GM19324 (cell line): ENCODE data around the gene ZNF451.
"Not testable (repeated sequence)": the region's sequence is repeated elsewhere in the genome, so short reads cannot be mapped to it uniquely, and the experiment has no call there.

ENCODE experiments used
- ATAC-seq: cut with Tn5 transposase; IDR thresholded peaks from one replicate; pipeline ENCODE4 v1.9.1; 2021; ENCODE audit warnings: mild to moderate bottlenecking, moderate library complexity; ENCODE audit not compliant: unreplicated experiment, low FRiP score

The ZNF451 gene, protein sequence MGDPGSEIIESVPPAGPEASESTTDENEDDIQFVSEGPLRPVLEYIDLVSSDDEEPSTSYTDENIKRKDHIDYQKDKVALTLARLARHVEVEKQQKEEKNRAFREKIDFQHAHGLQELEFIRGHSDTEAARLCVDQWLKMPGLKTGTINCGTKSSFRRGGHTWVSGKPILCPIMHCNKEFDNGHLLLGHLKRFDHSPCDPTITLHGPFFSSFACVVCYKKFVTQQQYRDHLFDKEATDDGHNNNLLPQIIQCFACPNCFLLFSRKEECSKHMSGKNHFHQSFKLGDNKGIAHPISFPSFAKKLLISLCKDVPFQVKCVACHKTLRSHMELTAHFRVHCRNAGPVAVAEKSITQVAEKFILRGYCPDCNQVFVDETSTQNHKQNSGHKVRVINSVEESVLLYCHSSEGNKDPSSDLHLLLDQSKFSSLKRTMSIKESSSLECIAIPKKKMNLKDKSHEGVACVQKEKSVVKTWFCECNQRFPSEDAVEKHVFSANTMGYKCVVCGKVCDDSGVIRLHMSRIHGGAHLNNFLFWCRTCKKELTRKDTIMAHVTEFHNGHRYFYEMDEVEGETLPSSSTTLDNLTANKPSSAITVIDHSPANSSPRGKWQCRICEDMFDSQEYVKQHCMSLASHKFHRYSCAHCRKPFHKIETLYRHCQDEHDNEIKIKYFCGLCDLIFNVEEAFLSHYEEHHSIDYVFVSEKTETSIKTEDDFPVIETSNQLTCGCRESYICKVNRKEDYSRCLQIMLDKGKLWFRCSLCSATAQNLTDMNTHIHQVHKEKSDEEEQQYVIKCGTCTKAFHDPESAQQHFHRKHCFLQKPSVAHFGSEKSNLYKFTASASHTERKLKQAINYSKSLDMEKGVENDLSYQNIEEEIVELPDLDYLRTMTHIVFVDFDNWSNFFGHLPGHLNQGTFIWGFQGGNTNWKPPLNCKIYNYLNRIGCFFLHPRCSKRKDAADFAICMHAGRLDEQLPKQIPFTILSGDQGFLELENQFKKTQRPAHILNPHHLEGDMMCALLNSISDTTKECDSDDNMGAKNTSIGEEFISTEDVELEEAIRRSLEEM

DNA sequence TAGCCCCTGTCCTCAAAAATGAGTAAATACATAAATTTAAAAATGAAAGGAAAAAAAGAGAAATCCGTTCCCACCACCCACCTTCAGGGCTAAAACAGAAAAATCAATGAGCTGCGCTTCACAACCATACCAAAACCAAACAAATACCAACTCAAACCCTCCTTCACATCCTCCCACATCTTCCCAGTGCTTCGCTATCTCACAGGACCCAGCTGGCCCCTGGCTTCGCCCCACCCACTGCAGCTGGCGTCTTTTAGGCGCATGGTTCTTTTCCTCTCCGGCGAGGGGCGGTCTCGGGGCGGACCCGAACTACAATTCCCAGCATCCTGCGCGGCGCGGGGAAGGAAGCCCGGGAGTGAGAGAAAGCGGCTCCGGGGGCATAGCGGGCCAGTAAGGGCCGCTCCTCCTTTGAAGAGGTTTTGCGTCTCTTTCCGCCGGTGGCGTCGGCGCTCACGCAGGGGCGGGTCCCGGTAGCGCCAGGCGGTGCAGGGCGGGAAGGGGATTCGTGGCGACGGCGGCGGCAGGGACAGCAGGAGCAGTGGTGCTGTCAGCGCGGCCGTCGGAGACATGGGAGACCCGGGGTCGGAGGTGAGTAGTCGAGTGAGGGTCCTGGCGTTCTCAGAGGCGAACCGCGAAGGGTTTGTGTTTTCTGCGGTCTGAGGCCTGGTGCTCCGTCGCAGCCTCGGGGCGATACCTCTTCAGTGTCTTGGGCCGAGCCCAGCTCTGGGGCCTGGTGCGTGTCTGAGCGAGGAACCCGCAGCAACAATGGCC, at the start of gene ZNF451:
ZNF451 (plus strand) TSS at position 502 of the 771 bp plus-strand sequence; CDS start at position 568, 66 bp downstream.
- peak; percentile 94 for ATAC-seq

DNA sequence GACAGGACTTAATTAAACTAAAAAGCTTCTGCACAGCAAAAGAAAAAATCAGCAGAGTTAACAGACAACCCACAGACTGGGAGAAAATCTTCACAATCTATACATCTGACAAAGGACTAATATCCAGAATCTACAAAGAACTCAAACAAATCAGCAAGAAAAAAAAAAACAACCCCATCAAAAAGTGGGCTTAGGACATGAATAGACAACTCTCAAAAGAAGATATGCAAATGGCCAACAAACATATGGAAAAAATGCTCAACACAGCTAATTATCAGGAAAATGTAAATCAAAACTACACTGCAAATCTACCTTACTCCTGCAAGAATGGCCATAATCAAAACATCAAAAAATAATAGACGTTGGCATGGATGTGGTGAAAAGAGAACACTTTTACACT, 45.9 kb upstream of the ZNF451 start:
- not testable (repeated sequence) for ATAC-seq

DNA sequence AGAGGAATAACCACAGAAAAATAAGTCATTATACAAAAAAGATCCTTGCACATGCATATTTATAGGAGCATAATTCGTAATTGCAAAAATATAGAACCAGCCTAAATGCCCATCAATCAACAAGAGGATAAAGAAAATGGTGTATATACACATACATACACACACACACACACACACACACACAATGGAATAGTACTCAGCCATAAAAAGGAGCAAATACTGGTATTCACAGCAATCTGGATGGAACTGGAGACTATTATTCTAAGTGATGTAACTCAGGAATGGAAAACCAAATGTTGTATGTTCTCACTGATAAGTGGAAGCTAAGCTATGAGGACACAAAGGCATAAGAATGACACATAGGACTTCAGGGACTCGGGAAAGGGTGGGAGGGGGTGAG, 45.4 kb upstream of the ZNF451 start:
- ATAC-seq, result no peak

DNA sequence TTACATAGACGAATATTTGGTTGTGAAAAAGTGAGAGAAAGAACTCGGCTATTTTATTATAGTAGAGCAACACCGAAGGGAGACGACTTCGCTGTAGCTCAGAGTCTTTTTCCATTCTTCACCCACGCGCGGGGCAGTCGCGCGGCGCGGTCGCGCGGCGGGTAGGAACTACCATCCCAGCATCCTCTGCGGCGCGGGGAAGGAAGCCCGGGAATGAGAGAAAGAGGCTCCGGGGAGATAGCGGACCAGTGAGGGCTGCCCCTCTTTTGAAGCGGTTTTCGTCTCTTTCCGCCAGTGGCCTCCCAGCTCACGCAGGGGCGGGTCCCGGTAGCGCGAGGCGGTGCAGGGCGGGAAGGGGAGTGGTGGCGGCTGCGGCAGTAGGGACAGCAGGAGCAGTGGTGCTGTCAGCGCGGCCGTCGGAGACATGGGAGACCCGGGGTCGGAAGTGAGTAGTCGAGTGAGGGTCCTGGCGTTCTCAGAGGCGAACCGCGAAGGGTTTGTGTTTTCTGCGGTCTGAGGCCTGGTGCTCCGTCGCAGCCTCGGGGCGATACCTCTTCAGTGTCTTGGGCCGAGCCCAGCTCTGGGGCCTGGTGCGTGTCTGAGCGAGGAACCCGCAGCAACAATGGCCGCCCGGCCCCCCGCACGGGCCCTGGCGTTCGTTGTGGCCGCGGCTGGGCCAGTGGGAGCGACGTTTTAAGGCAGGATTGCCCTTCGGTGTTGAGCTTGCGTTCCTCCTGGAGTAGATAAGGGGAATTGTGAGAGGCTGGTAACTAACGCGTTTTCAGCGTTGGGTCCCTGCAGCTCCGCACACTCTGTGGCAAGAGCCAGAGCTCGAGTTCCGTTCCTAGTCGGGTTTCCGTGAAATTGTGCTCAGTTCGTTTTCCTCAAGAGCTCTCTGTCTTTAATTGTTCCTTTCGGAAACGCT, 43.4 kb upstream of the ZNF451 start, which contains the start of gene KIAA1586:
KIAA1586 (plus strand) TSS at position 362 of the 925 bp plus-strand sequence; CDS start at position 425, 63 bp downstream.
- ATAC-seq, result peak; percentile 93

DNA sequence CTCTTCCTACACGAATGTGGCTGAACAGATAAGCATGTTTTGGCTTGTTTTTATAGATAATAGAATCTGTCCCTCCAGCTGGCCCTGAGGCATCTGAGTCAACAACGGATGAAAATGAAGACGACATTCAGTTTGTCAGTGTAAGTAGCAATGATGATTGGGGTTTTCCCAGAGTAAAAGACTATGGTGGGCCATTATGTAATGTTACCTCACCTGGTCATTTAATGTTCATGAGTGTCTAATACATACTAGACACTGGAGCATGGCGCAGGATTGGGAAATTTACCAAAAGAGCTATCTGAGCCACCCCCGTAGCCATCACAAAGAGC, 42.8 kb upstream of the ZNF451 start:
- peak; percentile 14 for ATAC-seq

DNA sequence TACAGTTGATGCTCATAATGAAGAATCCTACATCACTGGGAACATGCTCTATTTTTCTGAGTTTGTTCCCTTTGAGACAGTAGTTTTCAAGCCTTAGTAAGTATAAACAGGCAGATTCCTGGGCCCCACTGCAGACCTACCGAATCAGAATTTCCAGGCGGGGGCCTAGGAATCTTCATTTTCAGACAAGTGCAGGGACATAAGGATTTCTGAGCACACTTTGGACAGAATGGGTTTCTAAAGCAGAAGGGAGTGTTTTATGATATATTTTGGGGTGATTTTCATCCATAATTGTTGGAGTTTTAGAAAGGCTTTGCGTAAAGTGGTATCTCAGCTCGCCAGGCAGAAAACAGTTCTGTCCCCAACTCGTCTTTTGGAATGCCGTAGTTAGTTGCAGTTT, 42.1 kb upstream of the ZNF451 start:
- ATAC-seq, result not testable (repeated sequence)

DNA sequence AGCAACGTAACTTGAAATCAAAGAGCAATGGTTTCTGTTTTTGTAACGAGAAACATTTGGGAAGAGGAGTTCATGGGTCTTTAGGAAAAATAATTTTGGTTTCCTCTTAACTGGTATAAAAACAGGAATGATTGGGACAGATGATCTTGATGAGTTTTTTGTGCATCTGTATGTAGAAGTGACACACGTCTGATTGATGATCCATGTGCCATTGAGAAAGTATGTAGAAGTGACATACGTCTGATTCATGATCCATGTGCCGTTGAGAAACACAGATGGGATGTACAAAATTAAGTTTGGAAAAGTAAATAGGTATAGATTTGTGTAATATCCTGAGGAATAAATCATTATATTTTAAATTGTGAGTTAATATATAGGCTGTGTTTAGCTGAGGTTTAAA, 41.4 kb upstream of the ZNF451 start:
- no peak for ATAC-seq

DNA sequence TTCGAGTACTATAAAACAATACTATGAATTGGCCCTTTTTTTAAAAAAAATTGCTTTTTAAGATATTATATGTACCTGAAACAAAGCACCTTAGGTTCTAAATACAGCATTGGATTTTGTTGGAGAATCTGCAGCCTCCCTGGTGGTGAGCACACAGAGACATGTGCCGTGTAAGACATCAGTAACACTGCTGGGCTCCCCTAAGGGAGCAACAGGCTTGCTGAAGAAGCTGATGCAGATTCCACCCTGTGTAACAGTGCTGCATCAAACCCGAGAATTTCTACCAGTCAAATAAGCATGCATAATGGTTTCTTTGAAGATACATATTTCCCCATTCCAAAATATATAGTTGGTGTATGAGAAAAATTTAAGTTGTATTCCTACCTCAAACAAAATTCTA, 26.1 kb upstream of the ZNF451 start:
- ATAC-seq, result no peak

DNA sequence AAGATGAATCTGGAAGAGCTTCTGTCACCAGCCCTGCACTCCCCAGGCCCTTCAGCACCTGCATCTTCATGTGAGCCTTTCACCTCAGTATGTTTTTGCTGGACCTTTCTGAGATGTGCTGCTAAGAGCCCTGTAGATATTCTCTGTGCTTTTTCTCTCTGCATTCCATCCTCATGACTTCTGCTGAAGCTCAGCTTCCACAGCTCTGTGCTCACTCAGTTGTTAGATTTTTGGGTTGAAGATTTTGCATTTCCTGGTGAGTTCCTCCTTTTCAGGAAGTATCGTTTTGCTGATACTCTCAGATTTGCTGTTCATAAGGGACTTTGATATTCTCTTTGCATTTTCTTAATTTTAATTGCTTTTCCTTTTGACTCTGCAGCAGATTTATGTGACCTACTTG, 25.2 kb upstream of the ZNF451 start:
- ATAC-seq, result no peak

DNA sequence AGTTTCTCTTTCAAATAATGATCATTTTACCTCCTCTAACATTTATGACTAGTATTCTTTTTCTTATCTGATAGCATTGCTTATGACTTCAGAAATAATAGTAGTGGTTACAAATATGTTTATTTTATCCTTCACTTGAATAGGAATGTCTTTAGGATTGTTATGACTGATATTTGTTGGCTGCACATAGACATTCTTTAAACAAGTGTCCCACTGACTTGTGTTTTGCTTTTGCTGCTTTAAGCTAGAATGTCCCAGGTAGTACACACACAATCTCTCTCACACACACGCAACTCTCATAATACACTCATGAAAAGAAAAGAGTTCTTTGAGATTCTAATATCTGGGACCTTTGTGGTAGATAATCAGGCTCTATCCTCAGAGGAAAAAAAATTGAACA, 21.9 kb upstream of the ZNF451 start:
- no peak for ATAC-seq

DNA sequence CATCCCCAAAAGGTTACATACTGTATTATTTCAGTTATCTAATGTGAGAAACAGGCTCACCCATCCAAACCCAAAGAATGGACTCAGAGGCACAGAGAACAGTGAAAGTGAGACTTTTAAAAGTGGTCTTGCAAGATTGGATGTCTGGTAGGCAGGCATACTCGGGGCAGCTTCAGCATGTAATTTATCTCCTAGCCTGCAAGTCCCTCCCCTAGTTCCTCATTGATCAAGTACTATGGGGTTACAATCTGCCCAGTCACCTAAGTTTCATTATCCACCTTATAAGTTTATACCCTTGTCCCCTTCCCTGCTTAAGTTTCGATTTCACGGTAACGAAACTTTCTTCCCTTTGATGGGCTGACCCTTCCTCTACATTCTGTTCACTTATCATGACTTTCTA, 20.8 kb upstream of the ZNF451 start:
- ATAC-seq, result no peak

DNA sequence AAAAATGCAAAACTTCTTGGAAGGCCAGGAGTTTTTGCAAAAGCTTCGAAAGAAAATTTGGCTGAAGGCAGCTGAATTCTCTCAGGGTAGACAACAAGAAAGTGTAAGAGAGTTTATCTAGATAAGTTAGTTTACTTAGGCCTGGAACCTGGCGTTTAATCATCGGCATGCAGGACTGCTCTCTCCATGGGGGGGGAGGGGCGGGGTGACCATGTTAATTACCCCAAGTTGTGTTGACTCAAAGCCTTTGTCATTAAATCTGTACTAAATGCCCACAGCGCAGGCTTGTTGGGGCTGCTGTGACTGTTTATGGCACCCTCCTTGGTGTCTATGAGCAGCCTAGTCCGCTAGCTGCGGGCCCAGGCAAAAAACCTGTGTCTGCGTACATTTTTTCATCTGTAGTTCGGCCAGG, 20.1 kb upstream of the ZNF451 start:
- ATAC-seq, result no peak

DNA sequence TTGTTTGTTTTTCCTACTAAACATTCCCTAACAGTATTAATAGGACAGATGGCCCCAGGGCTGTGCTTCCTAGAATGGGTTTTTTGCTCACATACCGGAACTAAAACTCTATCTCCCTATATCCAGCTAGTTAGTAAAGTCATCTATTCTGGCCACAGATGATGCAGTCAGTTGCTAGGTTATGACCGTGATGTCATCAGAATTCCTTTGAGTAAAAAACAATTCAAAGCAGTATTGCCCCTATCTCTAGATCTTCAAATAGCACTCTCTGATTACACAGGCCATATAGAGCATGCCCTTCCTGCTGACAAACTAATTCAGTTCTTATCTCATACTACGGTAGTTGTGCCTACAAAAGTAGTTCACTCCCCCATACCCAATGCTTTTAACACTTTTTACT, 17.9 kb upstream of the ZNF451 start:
- no peak for ATAC-seq

DNA sequence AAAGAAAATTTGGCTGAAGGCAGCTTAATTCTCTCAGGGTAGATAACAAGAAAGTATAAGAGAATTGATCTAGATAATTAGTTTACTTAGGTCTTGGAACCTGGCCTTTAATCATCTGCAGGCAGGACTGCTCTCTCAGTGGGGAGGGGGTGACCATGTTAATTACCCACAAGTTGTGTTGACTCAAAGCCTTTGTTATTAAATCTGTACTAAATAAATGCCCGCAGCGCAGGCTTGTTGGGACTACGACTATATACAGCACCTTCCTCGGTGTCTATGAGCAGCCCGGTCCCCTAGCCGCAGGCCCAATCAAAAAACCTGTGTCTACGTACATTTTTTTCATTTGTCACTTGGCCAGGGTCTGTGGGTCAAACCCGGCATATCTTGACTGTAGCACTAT, 15.6 kb upstream of the ZNF451 start:
- no peak for ATAC-seq

DNA sequence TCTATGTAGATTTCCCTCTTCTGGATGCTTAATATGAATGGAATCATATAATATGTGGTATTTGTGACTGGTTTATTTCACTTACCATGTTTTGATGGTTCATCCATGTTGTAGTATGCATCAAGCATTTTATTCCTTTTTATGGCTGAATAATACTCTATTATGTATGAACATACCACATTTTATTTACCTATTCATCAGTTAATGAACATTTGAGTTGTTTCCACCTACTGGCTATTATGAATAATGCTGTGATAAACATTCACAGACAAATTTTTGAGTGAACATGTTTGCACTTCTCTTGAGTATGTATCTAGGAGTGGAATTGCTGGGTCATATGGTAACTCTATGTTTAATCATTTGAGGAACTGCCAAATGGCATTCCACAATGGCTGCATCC, 14.9 kb upstream of the ZNF451 start:
- no peak for ATAC-seq

DNA sequence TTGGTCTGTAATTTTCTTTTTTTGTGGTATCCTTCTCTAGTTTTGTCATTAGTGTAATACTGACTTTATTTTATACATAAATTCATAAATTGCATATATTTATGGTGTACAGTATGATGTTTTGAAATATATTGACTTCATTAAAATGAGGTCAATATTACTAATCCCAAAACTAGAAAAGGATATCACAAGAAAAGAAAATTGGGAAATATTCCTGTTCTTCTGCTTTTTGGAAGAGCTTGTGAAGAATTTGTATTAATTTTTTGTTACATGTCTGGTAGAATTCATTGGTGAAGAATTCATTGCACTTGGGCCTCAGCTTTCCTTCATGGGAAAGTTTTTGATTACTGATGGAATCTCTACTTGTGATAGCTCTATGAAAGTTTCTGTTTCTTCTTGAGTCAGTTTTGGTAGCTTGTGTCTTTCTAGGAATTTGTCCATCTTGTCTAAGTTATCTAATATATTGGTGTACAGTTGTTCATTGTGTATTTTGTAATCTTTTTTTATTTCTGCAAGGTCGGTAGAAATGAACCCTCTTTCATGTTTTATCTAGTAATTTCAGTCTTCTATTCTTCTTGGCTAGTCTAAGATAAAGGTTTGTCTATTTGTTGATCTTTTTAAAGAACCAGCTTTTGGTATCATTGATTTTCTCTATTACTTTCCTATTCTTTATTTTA, 11.3 kb upstream of the ZNF451 start:
- no peak for ATAC-seq

DNA sequence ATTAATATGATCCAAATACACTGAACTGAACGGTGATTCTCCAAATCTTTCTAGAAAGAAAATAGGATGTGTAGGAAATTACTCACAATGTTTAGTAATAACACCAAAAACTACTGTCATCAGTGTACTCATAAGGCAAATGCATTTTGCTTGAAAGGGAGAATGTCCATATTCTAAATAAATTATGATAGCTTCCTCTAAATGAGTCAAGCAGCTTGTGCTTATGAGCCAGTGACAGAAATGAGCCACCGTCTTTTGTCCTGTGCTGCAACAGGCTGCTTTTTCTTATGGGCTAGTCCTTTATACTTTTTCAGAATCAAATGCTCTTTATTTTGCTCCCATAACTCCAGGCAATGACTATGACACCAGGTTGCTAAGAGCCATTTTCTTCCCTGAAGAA, 4.5 kb upstream of the ZNF451 start:
- no peak for ATAC-seq

DNA sequence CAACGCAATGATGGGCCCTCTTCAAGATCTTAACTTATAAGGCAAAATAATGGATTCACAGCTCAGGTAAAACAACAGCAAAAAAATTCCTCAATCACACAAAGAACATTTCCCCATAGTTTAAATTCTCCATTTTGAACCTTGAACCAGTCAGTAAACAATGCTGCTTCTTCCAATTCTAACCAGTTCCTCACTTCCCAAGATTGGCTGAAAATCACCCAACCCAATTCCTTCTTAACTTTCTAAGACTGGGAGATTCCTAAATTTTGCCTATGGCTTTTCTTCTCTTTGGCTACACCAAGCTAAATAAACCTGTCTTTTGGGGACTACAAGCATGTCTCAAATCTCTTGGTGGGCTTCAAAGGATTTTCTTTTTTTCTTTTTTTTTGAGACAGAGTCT, 3.1 kb upstream of the ZNF451 start:
- no peak for ATAC-seq

DNA sequence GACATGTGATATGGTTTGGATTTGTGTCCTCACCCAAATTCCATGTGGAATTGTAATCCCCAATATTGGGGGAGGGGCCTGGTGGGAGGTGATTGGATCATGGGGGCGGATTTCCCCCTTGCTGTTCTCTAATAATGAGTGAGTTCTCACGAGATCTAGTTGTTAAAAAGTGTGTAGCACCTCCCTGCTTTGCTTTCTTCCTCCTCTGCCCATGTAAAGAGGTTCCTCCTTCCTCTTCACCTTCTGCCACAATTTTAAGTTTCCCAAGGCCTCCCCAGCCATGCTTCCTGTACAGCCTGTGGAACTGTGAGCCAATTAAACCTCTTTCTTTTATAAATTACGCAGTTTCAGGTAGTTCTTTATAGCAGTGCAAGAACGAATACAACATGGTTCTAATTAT, 2.1 kb upstream of the ZNF451 start:
- no peak for ATAC-seq
